Measurements from ENCODE around the gene ALK.

DNA sequence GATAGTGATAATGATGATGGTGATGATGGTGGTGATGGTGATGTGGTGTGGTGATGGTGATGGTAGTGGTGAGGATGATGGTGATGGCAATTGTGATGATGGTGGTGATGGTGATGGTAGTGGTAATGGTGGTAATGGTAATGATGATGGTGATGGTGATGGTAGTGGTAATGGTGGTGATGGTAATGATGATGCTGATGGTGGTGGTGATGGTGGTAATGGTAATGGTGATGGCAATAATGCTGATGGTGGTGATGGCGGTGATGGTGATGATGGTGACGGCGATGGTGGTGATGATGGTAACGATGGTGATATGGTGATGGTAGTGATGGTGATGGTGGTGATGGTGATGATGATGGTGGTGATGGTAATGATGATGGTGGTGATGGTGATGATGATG is 45.0 kb downstream of the ALK start:
- TF ChIP-seq, protein P1, sequence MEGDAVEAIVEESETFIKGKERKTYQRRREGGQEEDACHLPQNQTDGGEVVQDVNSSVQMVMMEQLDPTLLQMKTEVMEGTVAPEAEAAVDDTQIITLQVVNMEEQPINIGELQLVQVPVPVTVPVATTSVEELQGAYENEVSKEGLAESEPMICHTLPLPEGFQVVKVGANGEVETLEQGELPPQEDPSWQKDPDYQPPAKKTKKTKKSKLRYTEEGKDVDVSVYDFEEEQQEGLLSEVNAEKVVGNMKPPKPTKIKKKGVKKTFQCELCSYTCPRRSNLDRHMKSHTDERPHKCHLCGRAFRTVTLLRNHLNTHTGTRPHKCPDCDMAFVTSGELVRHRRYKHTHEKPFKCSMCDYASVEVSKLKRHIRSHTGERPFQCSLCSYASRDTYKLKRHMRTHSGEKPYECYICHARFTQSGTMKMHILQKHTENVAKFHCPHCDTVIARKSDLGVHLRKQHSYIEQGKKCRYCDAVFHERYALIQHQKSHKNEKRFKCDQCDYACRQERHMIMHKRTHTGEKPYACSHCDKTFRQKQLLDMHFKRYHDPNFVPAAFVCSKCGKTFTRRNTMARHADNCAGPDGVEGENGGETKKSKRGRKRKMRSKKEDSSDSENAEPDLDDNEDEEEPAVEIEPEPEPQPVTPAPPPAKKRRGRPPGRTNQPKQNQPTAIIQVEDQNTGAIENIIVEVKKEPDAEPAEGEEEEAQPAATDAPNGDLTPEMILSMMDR (IDR thresholded peaks at IDR 0.05; ENCODE audit: low read length), result no peak
- TF ChIP-seq EZH2 (optimal IDR thresholded peaks at IDR 0.05; ENCODE audit: low read depth, low read length) (no peak), EZH2phosphoT487 (IDR thresholded peaks at IDR 0.05; ENCODE audit: low read length) (no peak)
